ENCODE data around the gene SMIM36. TPM values are rescaled to one million over a fixed set of nuclear protein-coding genes. Genes with fewer than 3 reads are reported as not detected.

SMIM36 gene
- total RNA-seq, 1 donor from 2014 or later = not detected

DNA sequence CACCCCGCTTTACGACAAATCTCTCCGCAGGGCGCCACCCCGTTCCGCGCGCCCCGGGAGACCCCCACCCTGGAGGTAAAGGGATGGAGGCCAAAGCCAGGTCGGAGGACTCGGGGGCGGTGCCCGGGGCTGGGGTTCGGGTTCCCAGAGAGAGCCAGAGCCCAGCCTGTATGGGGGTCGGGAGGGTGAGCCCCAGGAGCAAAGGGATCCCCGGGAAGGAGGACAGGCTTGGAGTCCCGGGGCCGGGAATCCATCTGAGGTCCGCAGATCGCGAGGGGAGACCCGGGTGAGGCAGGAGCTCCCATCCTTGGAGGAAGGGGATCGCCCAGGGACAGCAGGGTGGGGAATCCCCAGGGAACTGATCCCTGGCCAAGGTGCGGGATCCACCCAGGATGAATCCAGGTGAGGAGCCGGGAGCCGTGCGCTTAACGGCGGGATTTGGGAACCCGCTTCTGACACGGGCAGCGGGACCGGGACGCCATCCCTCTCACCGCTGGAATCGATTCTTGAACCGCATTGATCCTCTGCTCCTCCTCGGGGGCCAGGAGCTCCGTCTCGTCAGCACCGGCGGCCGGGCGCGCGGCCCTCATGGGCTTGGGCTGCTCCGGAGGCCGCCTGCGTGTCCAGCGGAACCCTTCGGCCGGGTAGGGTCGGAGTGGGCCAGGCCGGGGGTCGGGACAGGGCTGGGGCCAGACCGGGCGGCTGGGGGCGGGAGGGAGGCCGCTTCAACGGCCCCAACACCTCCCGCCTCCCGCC is 89.9 kb downstream of the SMIM36 start, which contains the start of gene MMD:
Gene MMD, minus strand, starts transcription at position 657 of the 756 bp plus-strand sequence. Its CDS starts 140 bp downstream, at position 517.
- peaks cover 25% of the 10 kb centered on the region for H3K4me1 Mint-ChIP-seq
- no peak for DNase-seq (ENCODE audit: low read depth, low spot score)
- peaks cover 29% of the 10 kb centered on the region for H3K27me3 Mint-ChIP-seq (ENCODE audit: low read depth)
- H3K9me3 Mint-ChIP-seq = peaks cover 16% of the 10 kb centered on the region
- peak within 1 kb of the TSS; percentile 93 for H3K4me3 Mint-ChIP-seq
- peaks cover 29% of the 10 kb centered on the region for H3K36me3 Mint-ChIP-seq (ENCODE audit: low read depth)
- TF ChIP-seq, protein P1, sequence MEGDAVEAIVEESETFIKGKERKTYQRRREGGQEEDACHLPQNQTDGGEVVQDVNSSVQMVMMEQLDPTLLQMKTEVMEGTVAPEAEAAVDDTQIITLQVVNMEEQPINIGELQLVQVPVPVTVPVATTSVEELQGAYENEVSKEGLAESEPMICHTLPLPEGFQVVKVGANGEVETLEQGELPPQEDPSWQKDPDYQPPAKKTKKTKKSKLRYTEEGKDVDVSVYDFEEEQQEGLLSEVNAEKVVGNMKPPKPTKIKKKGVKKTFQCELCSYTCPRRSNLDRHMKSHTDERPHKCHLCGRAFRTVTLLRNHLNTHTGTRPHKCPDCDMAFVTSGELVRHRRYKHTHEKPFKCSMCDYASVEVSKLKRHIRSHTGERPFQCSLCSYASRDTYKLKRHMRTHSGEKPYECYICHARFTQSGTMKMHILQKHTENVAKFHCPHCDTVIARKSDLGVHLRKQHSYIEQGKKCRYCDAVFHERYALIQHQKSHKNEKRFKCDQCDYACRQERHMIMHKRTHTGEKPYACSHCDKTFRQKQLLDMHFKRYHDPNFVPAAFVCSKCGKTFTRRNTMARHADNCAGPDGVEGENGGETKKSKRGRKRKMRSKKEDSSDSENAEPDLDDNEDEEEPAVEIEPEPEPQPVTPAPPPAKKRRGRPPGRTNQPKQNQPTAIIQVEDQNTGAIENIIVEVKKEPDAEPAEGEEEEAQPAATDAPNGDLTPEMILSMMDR (conservative IDR thresholded peaks at IDR 0.05) = no peak
- H3K27ac Mint-ChIP-seq (ENCODE audit: unreplicated experiment) = peak within 1 kb of the TSS; percentile 94

DNA sequence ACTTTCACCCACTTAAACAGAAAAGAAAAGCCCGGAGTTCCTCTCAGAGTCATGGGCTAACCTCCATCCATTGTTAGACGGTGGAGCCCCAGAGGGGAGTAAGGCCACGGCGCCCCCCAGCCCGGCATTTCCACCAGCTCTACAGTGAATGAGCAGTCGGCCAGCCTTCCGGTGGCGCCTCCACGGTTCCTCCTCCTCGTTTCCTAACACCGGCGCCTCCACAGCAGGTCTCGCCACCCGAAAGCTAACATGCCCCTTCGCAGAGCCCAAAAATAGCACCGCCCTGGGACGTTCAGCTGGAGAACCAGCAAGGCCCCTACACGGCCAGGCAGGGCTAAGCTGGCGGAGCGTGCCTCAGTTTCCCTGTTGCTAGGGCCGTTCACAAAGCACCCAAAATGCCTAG is 90.5 kb downstream of the SMIM36 start:
- DNase-seq (ENCODE audit: low read depth, low spot score) = peak; percentile 29
- Mint-ChIP-seq H3K9me3 (peaks cover 16% of the 10 kb centered on the region), H3K4me1 (peaks cover 25% of the 10 kb centered on the region), H3K27ac (ENCODE audit: unreplicated experiment) (peak overlapping the region; percentile 94), H3K27me3 (ENCODE audit: low read depth) (peaks cover 27% of the 10 kb centered on the region), H3K4me3 (peak overlapping the region; percentile 93), H3K36me3 (ENCODE audit: low read depth) (peaks cover 30% of the 10 kb centered on the region)
- TF ChIP-seq, protein P1 (conservative IDR thresholded peaks at IDR 0.05) = no peak

DNA sequence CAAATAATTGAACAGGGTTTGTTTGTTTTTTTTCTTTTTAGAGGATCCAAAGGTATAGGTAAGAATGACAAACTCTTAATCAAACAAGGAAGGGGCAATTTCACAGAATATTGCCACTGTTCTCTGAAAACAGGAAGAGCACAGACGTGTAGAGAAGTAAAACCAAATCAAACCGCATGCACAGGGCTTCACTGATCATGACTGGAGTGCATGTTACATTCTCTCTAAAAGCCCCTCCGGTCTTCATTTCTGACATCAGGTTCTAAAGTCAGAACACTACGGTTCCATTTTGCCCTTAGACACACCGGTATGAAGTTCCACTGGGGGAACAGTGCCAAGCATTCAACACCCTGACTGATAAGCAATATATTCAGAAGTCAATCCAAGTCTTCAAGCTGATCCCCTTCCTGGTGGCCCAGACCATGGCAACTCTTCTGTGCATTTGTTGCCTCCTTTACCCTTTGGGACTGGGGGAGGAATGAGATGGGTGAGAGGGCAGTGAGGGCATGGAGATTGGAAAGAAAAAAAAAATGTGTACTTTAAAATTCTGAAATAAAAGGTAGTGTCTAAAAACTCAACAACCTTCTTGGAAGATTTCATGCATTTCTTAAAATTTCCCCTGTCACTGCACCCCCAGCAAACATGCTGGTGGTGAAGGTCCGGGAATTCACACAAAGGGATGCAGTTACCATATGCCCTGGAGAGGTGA is 91.0 kb downstream of the SMIM36 start:
- peak overlapping the region; percentile 94 for H3K27ac Mint-ChIP-seq (ENCODE audit: unreplicated experiment)
- peaks cover 16% of the 10 kb centered on the region for H3K9me3 Mint-ChIP-seq
- peaks cover 24% of the 10 kb centered on the region for H3K27me3 Mint-ChIP-seq (ENCODE audit: low read depth)
- no peak for DNase-seq (ENCODE audit: low read depth, low spot score)
- peaks cover 25% of the 10 kb centered on the region for H3K4me1 Mint-ChIP-seq
- TF ChIP-seq, protein P1 (conservative IDR thresholded peaks at IDR 0.05) = no peak
- H3K4me3 Mint-ChIP-seq = peak overlapping the region; percentile 93
- peaks cover 30% of the 10 kb centered on the region for H3K36me3 Mint-ChIP-seq (ENCODE audit: low read depth)

DNA sequence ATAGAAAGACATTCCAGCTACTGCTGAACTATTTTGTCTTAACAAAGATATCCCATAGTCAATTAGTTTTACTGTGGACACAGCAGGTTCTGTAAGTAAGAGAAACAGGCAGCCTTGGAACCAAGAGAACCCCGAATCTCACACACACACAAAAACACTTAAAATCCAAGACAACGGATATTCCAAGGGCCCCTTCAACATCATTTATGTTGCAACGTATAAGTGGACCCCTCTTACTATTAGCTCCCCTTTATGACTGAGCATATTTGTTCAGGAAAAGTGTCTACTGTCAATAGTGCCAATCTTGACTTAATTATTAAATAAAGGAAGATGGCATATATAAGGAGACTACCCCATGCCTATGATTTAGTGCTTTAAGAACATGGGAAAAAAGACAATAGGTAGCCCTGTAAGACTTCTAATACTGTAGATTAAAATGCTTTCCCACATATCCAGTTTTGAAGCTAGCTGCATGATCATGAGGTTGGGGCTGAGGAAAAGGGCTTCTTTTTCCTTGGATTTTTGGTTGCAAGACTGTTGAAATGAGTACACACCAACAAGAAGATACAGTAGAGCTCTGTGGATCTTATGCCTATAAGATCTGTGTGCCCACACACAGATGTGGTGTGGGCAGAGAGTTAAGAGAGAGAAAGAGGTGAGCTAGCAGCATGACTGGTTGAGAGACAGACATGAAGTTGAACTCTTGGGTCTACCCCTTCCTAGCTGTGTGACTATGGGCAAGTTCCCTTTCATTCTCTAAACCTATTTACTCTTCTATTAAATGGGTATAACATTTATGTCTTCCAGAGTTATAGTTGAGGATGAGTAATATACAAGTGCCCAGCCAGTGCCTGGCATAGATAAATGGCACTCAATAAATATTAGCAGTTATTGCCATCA is 92.6 kb downstream of the SMIM36 start:
- Mint-ChIP-seq H3K4me3 (peak overlapping the region; percentile 50), H3K4me1 (peaks cover 25% of the 10 kb centered on the region), H3K27me3 (ENCODE audit: low read depth) (peaks cover 10% of the 10 kb centered on the region)

More for the DNA sequence above, 92.6 kb downstream of the SMIM36 start:
- Mint-ChIP-seq H3K9me3 (peaks cover 16% of the 10 kb centered on the region), H3K27ac (ENCODE audit: unreplicated experiment) (no peak overlapping the region), H3K36me3 (ENCODE audit: low read depth) (peaks cover 38% of the 10 kb centered on the region)
- no peak for DNase-seq (ENCODE audit: low read depth, low spot score)
- TF ChIP-seq, protein P1 (conservative IDR thresholded peaks at IDR 0.05) = no peak
